D721Med (cell line): ENCODE data around the gene GRID2.

Experiments
- DNase-seq: peaks from one replicate; pipeline ENCODE4 v3.0.0; 2011; ENCODE audit warnings: low spot score; ENCODE audit not compliant: insufficient read length
- FAIRE-seq: peaks from 2 replicates; lab custom pipeline; 2011; peaks lifted over from hg19 to GRCh38; lab: Jason Lieb, UNC
- TF ChIP-seq, protein P1 (sequence below): IDR thresholded peaks from 2 replicates; pipeline ENCODE4 v1.5.1; 2012; ENCODE audit warnings: mild to moderate bottlenecking, control low read depth; ENCODE audit not compliant: insufficient read depth; ENCODE audit errors: missing control alignments

Gene GRID2

DNA sequence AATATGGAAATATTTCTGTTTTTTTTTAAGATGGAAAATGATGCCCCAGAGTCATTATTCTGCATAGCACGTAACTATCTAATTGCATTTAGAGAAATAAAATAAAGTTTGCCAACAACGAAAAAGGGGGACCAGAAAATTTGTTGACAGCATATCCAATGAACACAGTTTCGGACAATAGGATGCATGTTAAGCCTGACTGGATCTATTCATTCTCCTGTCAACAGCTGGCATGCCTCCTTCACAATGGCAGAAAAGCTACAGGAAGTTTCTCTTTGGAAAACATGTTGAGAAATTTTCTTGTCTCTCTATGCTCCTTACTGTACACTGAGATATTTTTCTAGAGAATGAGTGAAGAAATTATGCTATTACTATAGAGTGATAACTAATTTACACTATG lies 262.5 kb downstream of the GRID2 start:
- FAIRE-seq (no peak), DNase-seq (no peak)
- TF ChIP-seq, protein P1, sequence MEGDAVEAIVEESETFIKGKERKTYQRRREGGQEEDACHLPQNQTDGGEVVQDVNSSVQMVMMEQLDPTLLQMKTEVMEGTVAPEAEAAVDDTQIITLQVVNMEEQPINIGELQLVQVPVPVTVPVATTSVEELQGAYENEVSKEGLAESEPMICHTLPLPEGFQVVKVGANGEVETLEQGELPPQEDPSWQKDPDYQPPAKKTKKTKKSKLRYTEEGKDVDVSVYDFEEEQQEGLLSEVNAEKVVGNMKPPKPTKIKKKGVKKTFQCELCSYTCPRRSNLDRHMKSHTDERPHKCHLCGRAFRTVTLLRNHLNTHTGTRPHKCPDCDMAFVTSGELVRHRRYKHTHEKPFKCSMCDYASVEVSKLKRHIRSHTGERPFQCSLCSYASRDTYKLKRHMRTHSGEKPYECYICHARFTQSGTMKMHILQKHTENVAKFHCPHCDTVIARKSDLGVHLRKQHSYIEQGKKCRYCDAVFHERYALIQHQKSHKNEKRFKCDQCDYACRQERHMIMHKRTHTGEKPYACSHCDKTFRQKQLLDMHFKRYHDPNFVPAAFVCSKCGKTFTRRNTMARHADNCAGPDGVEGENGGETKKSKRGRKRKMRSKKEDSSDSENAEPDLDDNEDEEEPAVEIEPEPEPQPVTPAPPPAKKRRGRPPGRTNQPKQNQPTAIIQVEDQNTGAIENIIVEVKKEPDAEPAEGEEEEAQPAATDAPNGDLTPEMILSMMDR: no peak

DNA sequence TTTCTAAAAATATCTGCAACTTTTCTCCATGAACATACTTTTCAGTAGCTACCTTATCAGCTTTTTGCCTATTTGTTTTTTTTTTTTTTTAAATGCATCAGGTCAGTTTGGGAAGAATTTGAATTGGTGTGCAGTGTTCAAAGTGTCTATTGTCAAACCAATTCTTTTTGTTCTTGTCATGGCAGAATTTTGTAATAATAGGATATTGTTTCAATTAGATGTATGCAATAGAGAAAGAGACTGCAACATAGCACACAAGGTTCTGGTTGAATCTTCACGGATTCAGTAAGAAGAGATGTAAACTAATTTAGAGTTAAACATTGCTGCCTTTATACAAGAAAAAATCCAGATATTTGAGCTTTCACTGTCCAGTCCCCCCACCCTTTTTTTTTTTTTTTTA lies 277.1 kb downstream of the GRID2 start:
- TF ChIP-seq, protein P1: no peak
- no peak for DNase-seq
- FAIRE-seq: no peak

DNA sequence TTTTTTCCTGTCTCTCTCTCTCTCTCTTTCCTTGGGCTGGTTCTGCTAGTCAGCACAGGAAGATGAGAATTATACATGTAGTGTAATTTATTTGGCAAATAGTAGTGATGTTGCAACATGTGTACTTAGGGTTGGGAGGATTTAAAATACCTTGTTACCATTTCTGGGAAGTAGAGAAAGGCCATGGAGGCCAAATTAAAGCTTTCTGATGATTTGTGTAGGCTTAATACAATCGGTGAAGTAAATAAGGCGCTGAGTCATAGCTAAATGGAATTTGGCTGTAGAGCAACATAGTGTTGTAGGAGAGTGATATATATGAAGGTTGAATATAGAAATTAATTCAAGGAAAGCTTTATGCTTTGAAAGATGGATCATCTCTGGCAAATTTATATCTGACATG lies 295.3 kb downstream of the GRID2 start:
- no peak for FAIRE-seq
- DNase-seq: no peak

DNA sequence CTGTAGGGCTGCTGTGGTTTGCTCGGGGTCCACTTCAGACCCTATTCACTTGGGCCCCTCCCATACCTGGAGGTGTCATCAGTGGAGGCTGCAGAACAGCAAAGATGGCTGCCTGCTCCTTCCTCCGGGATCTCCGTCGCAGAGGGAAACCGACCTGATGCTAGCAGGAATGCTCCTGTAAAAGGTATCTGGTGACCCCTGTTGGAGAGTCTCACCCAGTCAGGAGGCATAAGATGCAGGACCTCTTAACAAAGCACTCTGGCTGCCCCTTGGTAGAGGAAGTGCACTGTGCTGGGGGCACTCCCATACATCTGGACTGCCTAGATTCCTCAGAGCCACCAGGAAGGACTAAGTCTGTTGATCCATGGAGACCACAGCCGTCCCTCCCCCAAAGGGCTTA lies 296.9 kb downstream of the GRID2 start:
- no peak for FAIRE-seq
- no peak for DNase-seq
- TF ChIP-seq, protein P1: no peak

More for the DNA sequence above, 295.3 kb downstream of the GRID2 start:
- TF ChIP-seq, protein P1: no peak

DNA sequence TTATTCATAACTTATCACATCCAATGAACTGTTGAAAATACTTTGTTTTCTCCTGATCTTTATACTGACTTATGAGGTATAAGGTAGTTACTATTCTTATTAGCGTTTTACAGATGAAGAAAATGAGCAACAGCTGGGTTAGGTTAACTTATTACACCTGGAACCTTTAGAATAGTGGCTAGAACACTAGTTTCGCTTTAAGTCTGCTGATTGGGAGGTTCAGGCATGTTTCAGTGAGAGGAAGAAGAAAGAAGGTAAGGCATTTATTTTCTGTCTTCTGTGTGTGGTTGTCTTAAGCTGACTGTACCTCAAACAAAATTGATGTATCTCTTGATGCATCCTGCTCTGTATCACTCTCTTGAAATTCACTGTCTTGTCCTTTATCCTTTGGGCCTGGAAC lies 302.5 kb downstream of the GRID2 start:
- DNase-seq: no peak
- no peak for FAIRE-seq
- TF ChIP-seq, protein P1: no peak

DNA sequence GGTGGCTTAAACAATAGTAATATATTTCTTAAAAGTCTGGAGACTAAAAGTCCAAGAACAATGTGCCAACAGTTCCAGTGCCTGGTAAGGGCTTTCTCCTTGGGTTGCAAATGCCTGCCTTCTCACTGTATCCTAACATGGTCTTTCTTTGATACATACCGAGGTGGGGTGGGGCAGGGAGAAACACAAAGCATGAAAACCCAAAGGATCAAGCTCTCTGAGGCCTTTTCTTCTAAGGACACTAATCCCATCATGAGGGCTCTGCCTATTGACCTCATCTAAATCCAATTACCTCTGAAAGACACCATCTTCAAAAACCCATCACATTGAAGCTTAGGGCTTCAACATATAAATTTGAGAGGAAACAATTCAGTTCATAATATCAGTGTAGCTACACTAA lies 311.3 kb downstream of the GRID2 start:
- DNase-seq (no peak), FAIRE-seq (no peak)
- TF ChIP-seq, protein P1: no peak

DNA sequence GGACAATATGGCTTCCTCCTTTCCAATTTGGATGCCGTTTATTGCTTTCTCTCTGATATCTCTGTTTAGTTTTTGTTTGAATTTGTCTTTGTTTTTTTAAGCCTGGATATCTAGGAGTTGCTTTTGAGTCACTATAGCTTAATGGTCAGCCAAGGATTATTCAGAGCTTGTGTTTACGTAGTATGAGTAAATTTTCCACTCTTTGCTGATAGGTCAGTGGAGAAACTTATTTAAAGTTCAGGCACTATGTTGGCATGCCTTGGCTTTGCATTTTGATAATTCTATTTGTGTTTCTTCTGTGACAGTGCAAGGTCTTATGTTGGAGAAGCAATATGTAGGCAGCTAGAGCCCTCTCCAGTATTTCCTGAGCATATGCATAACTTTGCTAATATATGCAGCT lies 315.2 kb downstream of the GRID2 start:
- TF ChIP-seq, protein P1: no peak
- DNase-seq: no peak
- FAIRE-seq: no peak
